HepG2 (cell line): ENCODE data around the gene CUL5. TPM values are rescaled to one million over a fixed set of nuclear protein-coding genes. Genes with fewer than 3 reads are reported as not detected.

Experiments
- ATAC-seq: fragments of 200-7000 bp; cut with Tn5 transposase; 3 replicates; pipeline ENCODE4 v1.9.1; 2020; ENCODE audit warnings: mild to moderate bottlenecking, moderate library complexity
- BruUV-seq: library from RNA; stranded (reverse); fragments of 400-500 nt; replicated peaks from 2 replicates; lab custom pipeline; 2021; lab: Mats Ljungman, UMichigan
- CTCF ChIA-PET: fragments of 300-600 bp; formaldehyde crosslinking; extraction: SDS; loops from one replicate; lab custom pipeline; 2021; ENCODE audit warnings: low total read pairs, inconsistent platforms, low intra/inter-chr PET ratio; lab: Yijun Ruan, JAX
- POLR2A ChIA-PET: fragments of 350-600 bp; sonication (Branson Sonifier 250); formaldehyde crosslinking; loops from one replicate; lab custom pipeline; 2020; ENCODE audit warnings: antibody characterized with exemption, inconsistent platforms; lab: Yijun Ruan, JAX
- DNase-seq: peaks from one replicate; pipeline ENCODE4 v3.0.0-alpha.2; 2015; ENCODE audit warnings: low spot score
- FAIRE-seq: peaks from 3 replicates; lab custom pipeline; 2011; peaks lifted over from hg19 to GRCh38; lab: Jason Lieb, UNC
- H2AFZ ChIP-seq: one replicate; pipeline ENCODE4 v1.6.1; 2011; ENCODE audit warnings: low read length, inconsistent platforms
- H3K27ac ChIP-seq: fragments of 300-600 bp; 3 replicates; pipeline ENCODE4 v1.8.0; 2011; ENCODE audit warnings: mixed run types, mild to moderate bottlenecking, mixed read lengths, low read length, inconsistent platforms; ENCODE audit not compliant: insufficient read depth; ENCODE audit errors: extremely low read length
- H3K27me3 ChIP-seq, 2 experiments: fragments of 200-600 bp in 1 of 2; 2 replicates in 1 of 2; 3 replicates in 1 of 2; pipeline versions ENCODE4 v1.6.0 to v1.8.0; 2011; ENCODE audit warnings: low read length in 2 of 2, mild to moderate bottlenecking in 2 of 2, moderate library complexity in 2 of 2, inconsistent platforms in 1 of 2; ENCODE audit not compliant: insufficient read depth in 2 of 2, control insufficient read depth in 1 of 2
- H3K36me3 ChIP-seq, 2 experiments: fragments of 200-600 bp in 1 of 2; replicated peaks in 1 of 2; 2 replicates in 1 of 2; 3 replicates in 1 of 2; pipeline versions ENCODE4 v1.5.1 to v1.8.0; 2011; ENCODE audit warnings: low read length in 2 of 2, inconsistent platforms in 1 of 2; ENCODE audit not compliant: insufficient read depth in 2 of 2, control insufficient read depth in 1 of 2
- H3K4me1 ChIP-seq: 2 replicates; pipeline ENCODE4 v1.5.1; 2012; ENCODE audit warnings: low read length, inconsistent platforms; ENCODE audit not compliant: insufficient read depth
- H3K4me2 ChIP-seq: 2 replicates; pipeline ENCODE4 v1.6.0; 2011; ENCODE audit warnings: low read depth, low read length, inconsistent platforms
- H3K4me3 ChIP-seq, 3 experiments: fragments of 200-600 bp in 1 of 3; sonication (generic), shearing (Covaris generic) in 1 of 3; replicated peaks in 1 of 3; 2 replicates each; pipeline ENCODE4 v1.5.1; 2011 to 2016; ENCODE audit warnings: low read length in 3 of 3, inconsistent platforms in 2 of 3, low read depth in 2 of 3, mild to moderate bottlenecking in 2 of 3, control low read depth in 1 of 3, mixed read lengths in 1 of 3; ENCODE audit not compliant: insufficient read depth in 1 of 3
- H3K79me2 ChIP-seq: one replicate; pipeline ENCODE4 v1.6.1; 2011; ENCODE audit warnings: low read length, inconsistent platforms; ENCODE audit not compliant: insufficient read depth
- H3K9ac ChIP-seq: 2 replicates; pipeline ENCODE4 v1.6.0; 2011; ENCODE audit warnings: mild to moderate bottlenecking, low read depth, low read length, inconsistent platforms; ENCODE audit not compliant: insufficient read depth
- H3K9me3 ChIP-seq: 2 replicates; pipeline ENCODE4 v1.5.1; 2012; ENCODE audit warnings: mild to moderate bottlenecking, low read length
- H4K20me1 ChIP-seq: 2 replicates; pipeline ENCODE4 v1.6.0; 2011; ENCODE audit warnings: inconsistent platforms, mild to moderate bottlenecking, low read length, moderate library complexity; ENCODE audit not compliant: insufficient read depth
- DZIP1 ChIP-seq: sonication (generic); formaldehyde crosslinking; IDR thresholded peaks from 2 replicates; pipeline ENCODE4 v1.5.0; 2020; ENCODE audit warnings: mild to moderate bottlenecking, missing genetic modification reagents
- ELF1 ChIP-seq: sonication (generic); formaldehyde crosslinking; IDR thresholded peaks from 2 replicates; pipeline ENCODE4 v1.4.0; 2020; ENCODE audit warnings: missing genetic modification reagents
- HDAC1 ChIP-seq: sonication (generic); formaldehyde crosslinking; IDR thresholded peaks from 2 replicates; pipeline ENCODE4 v1.5.1; 2020; ENCODE audit warnings: mild to moderate bottlenecking, missing genetic modification reagents
- KDM4B ChIP-seq: sonication (generic); formaldehyde crosslinking; IDR thresholded peaks from 2 replicates; pipeline ENCODE4 v1.4.0; 2020; ENCODE audit warnings: missing genetic modification reagents
- NFE2L1 ChIP-seq: sonication (generic); formaldehyde crosslinking; IDR thresholded peaks from 2 replicates; pipeline ENCODE4 v1.4.0; 2020; ENCODE audit warnings: missing genetic modification reagents, mild to moderate bottlenecking, borderline replicate concordance
- RBM22 ChIP-seq: fragments of 200-400 bp; formaldehyde crosslinking; optimal IDR thresholded peaks from 2 replicates; pipeline ENCODE3; 2017; ENCODE audit warnings: mild to moderate bottlenecking, low read length, moderate library complexity
- REPIN1 ChIP-seq: sonication (generic); formaldehyde crosslinking; IDR thresholded peaks from 2 replicates; pipeline ENCODE4 v1.8.0; 2022; ENCODE audit warnings: missing genetic modification reagents, low read depth, mild to moderate bottlenecking, borderline replicate concordance
- USF2 ChIP-seq, 2 experiments: sonication (generic) in 1 of 2; formaldehyde crosslinking in 1 of 2; IDR thresholded peaks; 2 replicates each; pipeline versions ENCODE4 v1.5.1 to v1.6.1; 2011 to 2020; ENCODE audit warnings: borderline replicate concordance in 1 of 2, low read depth in 1 of 2, low read length in 1 of 2, mild to moderate bottlenecking in 1 of 2, missing genetic modification reagents in 1 of 2, moderate library complexity in 1 of 2
- XRCC5 ChIP-seq: fragments of 200-400 bp; formaldehyde crosslinking; optimal IDR thresholded peaks from 2 replicates; pipeline ENCODE3; 2017; ENCODE audit warnings: mild to moderate bottlenecking, low read length
- ZGPAT ChIP-seq: IDR thresholded peaks from 2 replicates; pipeline ENCODE4 v1.6.1; 2016; ENCODE audit warnings: mild to moderate bottlenecking
- ZMAT3 ChIP-seq: sonication (generic); formaldehyde crosslinking; conservative IDR thresholded peaks from 2 replicates; pipeline ENCODE4 v1.7.0; 2021; ENCODE audit warnings: missing genetic modification reagents
- ZNF296 ChIP-seq: sonication (generic); formaldehyde crosslinking; conservative IDR thresholded peaks from 2 replicates; pipeline ENCODE4 v1.5.0; 2020; ENCODE audit warnings: mild to moderate bottlenecking, missing genetic modification reagents
- ZNF30 ChIP-seq: sonication (generic); formaldehyde crosslinking; IDR thresholded peaks from 2 replicates; pipeline ENCODE4 v1.5.0; 2020; ENCODE audit warnings: mild to moderate bottlenecking, missing genetic modification reagents
- ZNF556 ChIP-seq: sonication (generic); formaldehyde crosslinking; IDR thresholded peaks from 2 replicates; pipeline ENCODE4 v1.4.0; 2020; ENCODE audit warnings: mild to moderate bottlenecking, missing genetic modification reagents, borderline replicate concordance
- ZNF572 ChIP-seq: sonication (generic); formaldehyde crosslinking; IDR thresholded peaks from 2 replicates; pipeline ENCODE4 v1.5.1; 2020; ENCODE audit warnings: mild to moderate bottlenecking, missing genetic modification reagents
- ZSCAN25 ChIP-seq: sonication (generic); formaldehyde crosslinking; IDR thresholded peaks from 2 replicates; pipeline ENCODE4 v1.8.0; 2022; ENCODE audit warnings: mild to moderate bottlenecking, missing genetic modification reagents
- WGBS: methylation state at CpG from one replicate; pipeline ENCODE4 v1.1.6; 2017; ENCODE audit warnings: low lambda C conversion rate; 5-methylcytosine and 5-hydroxymethylcytosine counted together
- in situ Hi-C: cut with HindIII; loops from 2 replicates; pipeline ENCODE4 v1.10.0; 2017; ENCODE audit warnings: low pct_unique_long_range_greater_than_20kb; ENCODE audit not compliant: extremely low pct_ligation_motif_present
- intact Hi-C: fragments of 100-400 bp; cut with micrococcal nuclease; formaldehyde crosslinking; loops from one replicate; pipeline ENCODE4 v1.10.0; 2022; ENCODE audit not compliant: unreplicated experiment
- polyA plus RNA-seq, 8 experiments: library from polyadenylated mRNA; depleted of rRNA in 3 of 8; stranded (reverse) in 7 of 8; unstranded in 1 of 8; fragments of >200 nt; fragmentation: Illumina TruSeq in 4 of 8; extraction: Trizol in 4 of 8; gene quantifications; 2 replicates each; pipeline versions ENCODE4 v1.2.1 to v1.2.3, GENCODE V29; 2011 to 2016; ENCODE audit warnings: low read depth in 4 of 8, missing spikeins in 1 of 8, mixed read lengths in 1 of 8; ENCODE audit not compliant: insufficient read depth in 1 of 8
- total RNA-seq, 5 experiments: library from RNA; depleted of rRNA; stranded (reverse); fragments of >200 nt; fragmentation: Illumina TruSeq; extraction: Trizol; gene quantifications; 2 replicates each; pipeline ENCODE4 v1.2.3, GENCODE V29; 2016; ENCODE audit warnings: low read depth in 1 of 5

Gene CUL5
- total and polyA plus RNA-seq, 2 of the 13 experiments (the other 11 are each of a cell fraction or from before 2014, with no cell fraction given), result 7.0 to 24.7 TPM

- H4K20me1 ChIP-seq, result no peaks in the 10 kb centered on the region; the same call in 1 of the 2 replicates
- in situ Hi-C loops, result loop anchor here (10.0 kb wide), 1 partner anchor 533 kb away; no protein-coding TSS in a partner anchor
- no peaks in the 10 kb centered on the region for H3K9me3 ChIP-seq
- ATAC-seq, result peak; percentile 97
- ChIA-PET POLR2A (no interaction called here), CTCF (no interaction called here)
- no peaks in the 10 kb centered on the region; a peak in 1 of 5 replicates for H3K27me3 ChIP-seq
- peak; percentile 43 for FAIRE-seq
- H3K79me2 ChIP-seq, result peaks cover 26% of the 10 kb centered on the region
- peak within 1 kb of the TSS; percentile 77 to 85 (median 82) for H3K4me3 ChIP-seq
- H2AFZ ChIP-seq, result no peak within 1 kb of the TSS
- H3K27ac ChIP-seq, result peak within 1 kb of the TSS; percentile 82
- DNase-seq, result peak; percentile 91
- intact Hi-C loops, result loop anchor here (5.0 to 10.0 kb wide), 2 partner anchors 101 to 117 kb away; partner anchors contain the start of genes ATM, CUL5 and NPAT
- H3K9ac ChIP-seq, result peak within 1 kb of the TSS; percentile 81
- no peaks in the 10 kb centered on the region; a peak in 1 of 5 replicates for H3K36me3 ChIP-seq
- BruUV-seq, result TSS peak; percentile 73
- H3K4me2 ChIP-seq, result peak within 1 kb of the TSS; percentile 99
- WGBS, result 1% methylated on average over 15 of the region's 73 CpGs
- H3K4me1 ChIP-seq, result peaks cover 37% of the 10 kb centered on the region
- TF ChIP-seq HDAC1 (CRISPR knock-in tag) (peak; percentile 60; the same call in 1 of the 2 replicates), ZSCAN25 (CRISPR knock-in tag) (no peak), KDM4B (no peak; the same call in none of the 2 replicates), ZNF572 (CRISPR knock-in tag) (0 out of 2 replicates have a peak, but pooled peaks have one; percentile 60), ZNF296 (no peak), ZNF30 (CRISPR knock-in tag) (no peak), ZNF556 (CRISPR knock-in tag) (no peak; the same call in 1 of the 2 replicates), ZGPAT (peak; percentile 85), USF2 (IDR thresholded peaks at IDR 0.05; ENCODE audit: low read depth, low read length) (no peak), USF2 (CRISPR knock-in tag; IDR thresholded peaks at IDR 0.05; ENCODE audit: borderline replicate concordance) (peak; percentile 63; the same call in 1 of the 2 replicates), ELF1 (no peak), NFE2L1 (CRISPR knock-in tag) (no peak), ZMAT3 (CRISPR knock-in tag) (peak; percentile 84), XRCC5 (peak; percentile 28), RBM22 (no peak), REPIN1 (CRISPR knock-in tag) (peak; percentile 71; the same call in 1 of the 2 replicates), DZIP1 (CRISPR knock-in tag) (peak; percentile 42; the same call in 1 of the 2 replicates)
Measured at GRCh38 chr11:108121274-108122155, 112.8 kb downstream of the CUL5 start, which contains the start of gene ACAT1. Gene ACAT1, plus strand, starts transcription at chr11:108121567. Its CDS starts 40 bp downstream, at chr11:108121607.
